PC-9 (cell line): ENCODE results near the gene OR2A2. TPM values are rescaled to one million over a fixed set of nuclear protein-coding genes. Genes with fewer than 3 reads are reported as not detected.
A peak's percentile ranks its signal among the peaks of the same experiment; 100 is the strongest.

Source experiments
- BruUV-seq: library from RNA; stranded (reverse); fragments of 400-500 nt; replicated peaks from 2 replicates; lab custom pipeline; 2021; lab: Mats Ljungman, UMichigan
- CTCF ChIA-PET: fragments of 300-600 bp; sonication (Branson Sonifier 250); formaldehyde crosslinking; loops from one replicate; lab custom pipeline; 2022; ENCODE audit warnings: antibody characterized with exemption; lab: Charles Lee
- POLR2A ChIA-PET: fragments of 300-600 bp; sonication (Branson Sonifier 250); formaldehyde crosslinking; loops from one replicate; lab custom pipeline; 2022; ENCODE audit warnings: antibody characterized with exemption; ENCODE audit not compliant: unreplicated experiment; lab: Charles Lee
- DNase-seq, 2 experiments: peaks; one replicate each; pipeline versions ENCODE4 v3.0.0 to v3.0.0-alpha.2; 2015 to 2022; ENCODE audit warnings: mixed read lengths in 1 of 2
- H2AFZ ChIP-seq: fragments of 200-600 bp; sonication (generic); 2 replicates; pipeline ENCODE4 v1.8.1; 2017; ENCODE audit warnings: antibody characterized with exemption
- H3F3A ChIP-seq: fragments of 200-600 bp; sonication (generic); 2 replicates; pipeline ENCODE4 v1.8.1; 2017; ENCODE audit warnings: antibody characterized with exemption, mild to moderate bottlenecking, low read depth; ENCODE audit not compliant: insufficient read depth
- H3K27ac ChIP-seq: fragments of 200-600 bp; sonication (generic); 2 replicates; pipeline ENCODE4 v1.6.1; 2016; ENCODE audit warnings: mixed run types
- H3K27me3 ChIP-seq: fragments of 200-600 bp; sonication (generic); 2 replicates; pipeline ENCODE4 v1.6.1; 2016; ENCODE audit warnings: low read depth, mixed run types; ENCODE audit not compliant: insufficient read depth
- H3K36me3 ChIP-seq: fragments of 200-600 bp; sonication (generic); 2 replicates; pipeline ENCODE4 v1.6.1; 2016; ENCODE audit warnings: low read depth, mixed run types
- H3K4me1 ChIP-seq: fragments of 200-600 bp; sonication (generic); replicated peaks from 2 replicates; pipeline ENCODE4 v1.6.1; 2016; ENCODE audit warnings: mixed run types; ENCODE audit not compliant: insufficient read depth
- H3K4me2 ChIP-seq: fragments of 200-600 bp; sonication (generic); 2 replicates; pipeline ENCODE4 v1.6.1; 2017; ENCODE audit warnings: mixed run types
- H3K4me3 ChIP-seq: fragments of 200-600 bp; sonication (generic); 2 replicates; pipeline ENCODE4 v1.6.1; 2016; ENCODE audit warnings: mixed run types
- H3K79me2 ChIP-seq: fragments of 200-600 bp; sonication (generic); 2 replicates; pipeline ENCODE4 v1.6.1; 2017; ENCODE audit warnings: low read depth, mixed run types
- H3K9me2 ChIP-seq: fragments of 200-600 bp; sonication (generic); 2 replicates; pipeline ENCODE4 v1.8.1; 2017; ENCODE audit warnings: mild to moderate bottlenecking; ENCODE audit not compliant: insufficient read depth
- H3K9me3 ChIP-seq: fragments of 200-600 bp; sonication (generic); 2 replicates; pipeline ENCODE4 v1.8.1; 2016; ENCODE audit warnings: low read depth; ENCODE audit not compliant: insufficient read depth
- H4K20me1 ChIP-seq: fragments of 200-600 bp; sonication (generic); 2 replicates; pipeline ENCODE4 v1.8.1; 2017; ENCODE audit not compliant: insufficient read depth
- CTCF ChIP-seq: fragments of 200-600 bp; sonication (generic); conservative IDR thresholded peaks from 2 replicates; pipeline ENCODE4 v1.6.1; 2017; ENCODE audit warnings: mixed run types, antibody characterized with exemption, mild to moderate bottlenecking, moderate library complexity
- EZH2 ChIP-seq: fragments of 200-600 bp; sonication (generic); IDR thresholded peaks from 2 replicates; pipeline ENCODE4 v1.8.0; 2017; ENCODE audit warnings: antibody characterized with exemption, low read depth
- intact Hi-C: fragments of 100-400 bp; cut with micrococcal nuclease; formaldehyde crosslinking; loops from one replicate; pipeline ENCODE4 v1.10.0; 2022; ENCODE audit not compliant: unreplicated experiment
- total RNA-seq: library from RNA; stranded (reverse); gene quantifications from 2 replicates; pipeline ENCODE4 v1.2.3, GENCODE V29; 2021

OR2A2 gene
- total RNA-seq, 1 experiment from 2014 or later: not detected

- TF ChIP-seq CTCF: no peak
- no peak for TF ChIP-seq EZH2
- no peaks in the 10 kb centered on the region for H3K27me3 ChIP-seq
- no peak overlapping the region for H3K27ac ChIP-seq
- no peaks in the 10 kb centered on the region for H3F3A ChIP-seq
- H2AFZ ChIP-seq: no peak overlapping the region
- BruUV-seq: no TSS peak
- no peaks in the 10 kb centered on the region for H3K9me2 ChIP-seq
- no peaks in the 10 kb centered on the region for H4K20me1 ChIP-seq
- H3K4me1 ChIP-seq: no peaks in the 10 kb centered on the region
- intact Hi-C loops: no loop called here
- H3K9me3 ChIP-seq: peaks cover 10% of the 10 kb centered on the region; the same call in 1 of the 2 replicates
- no peaks in the 10 kb centered on the region for H3K36me3 ChIP-seq
- ChIA-PET POLR2A (no interaction called here), CTCF (no interaction called here)
- no peak for DNase-seq
- H3K79me2 ChIP-seq: no peaks in the 10 kb centered on the region
- H3K4me2 ChIP-seq: no peak overlapping the region
- no peak overlapping the region for H3K4me3 ChIP-seq
Observed at GRCh38 chr7:144148224-144148827, 38.9 kb downstream of the OR2A2 start.

GRCh38 chr7:144158861-144159260 lies 49.5 kb downstream of the OR2A2 start:
- Histone ChIP-seq H3K9me3 (no peaks in the 10 kb centered on the region), H3K27me3 (no peaks in the 10 kb centered on the region), H3K79me2 (no peaks in the 10 kb centered on the region), H3K27ac (no peak overlapping the region), H2AFZ (no peak overlapping the region), H3K4me3 (no peak overlapping the region), H3K9me2 (no peaks in the 10 kb centered on the region), H4K20me1 (no peaks in the 10 kb centered on the region), H3K4me1 (no peaks in the 10 kb centered on the region), H3K4me2 (no peak overlapping the region), H3K36me3 (no peaks in the 10 kb centered on the region), H3F3A (no peaks in the 10 kb centered on the region)
- POLR2A ChIA-PET: no interaction called here
- CTCF ChIA-PET: no interaction called here
- BruUV-seq: no TSS peak
- intact Hi-C loops: no loop called here
- DNase-seq: peak in 1 of 2 experiments; percentile 26
- TF ChIP-seq EZH2: no peak
- TF ChIP-seq CTCF: no peak

Other genes with a start within 250 kb of the OR2A2 start
- 41.5 and 44.6 TPM in 2 replicates for gene TCAF1, start 207.4 kb upstream of the OR2A2 start, total RNA-seq
- not detected in 2 replicates for gene OR2F2, start 174.3 kb upstream of the OR2A2 start, total RNA-seq
- gene OR2F1, start 154.7 kb upstream of the OR2A2 start, total RNA-seq: not detected in 2 replicates
- not detected in 2 replicates for gene OR6B1, start 109.3 kb upstream of the OR2A2 start, total RNA-seq
- not detected in 2 replicates for gene OR2A5, start 60.6 kb upstream of the OR2A2 start, total RNA-seq
- gene OR2A25, start 39.8 kb upstream of the OR2A2 start, total RNA-seq: not detected in 2 replicates
- gene OR2A12, start 23.3 kb upstream of the OR2A2 start, total RNA-seq: not detected in 2 replicates
- gene OR2A14, start 13.6 kb downstream of the OR2A2 start, total RNA-seq: not detected in 2 replicates
- gene CTAGE4, start 73.9 kb downstream of the OR2A2 start, total RNA-seq: 5.8 and 8.2 TPM in 2 replicates
- gene ARHGEF35, start 86.2 kb downstream of the OR2A2 start, total RNA-seq: 27.6 and 29.6 TPM in 2 replicates
- gene OR2A42, start 130.0 kb downstream of the OR2A2 start, total RNA-seq: not detected in 2 replicates
- gene OR2A7, start 155.2 kb downstream of the OR2A2 start, total RNA-seq: 6.0 and 7.6 TPM in 2 replicates
- gene CTAGE8, start 159.7 kb downstream of the OR2A2 start, total RNA-seq: 7.2 and 9.9 TPM in 2 replicates
- gene OR2A1, start 202.8 kb downstream of the OR2A2 start, total RNA-seq: not detected in 2 replicates
- 40.0 and 50.1 TPM in 2 replicates for gene ARHGEF5, start 245.8 kb downstream of the OR2A2 start, total RNA-seq